AG10803 (cell line): Measurements from ENCODE around the gene ZDHHC13.
A peak's percentile ranks its signal among the peaks of the same experiment; 100 is the strongest.

ENCODE experiments used
- DNase-seq: peaks from one replicate; pipeline ENCODE4 v3.0.0; 2010; ENCODE audit warnings: low read depth
- H3K4me3 ChIP-seq: 2 replicates; pipeline ENCODE4 v1.5.1; 2011; ENCODE audit warnings: mild to moderate bottlenecking, low read length, control low read depth
- TF ChIP-seq, protein P1 (sequence below): conservative IDR thresholded peaks from 2 replicates; pipeline ENCODE4 v1.5.1; 2011; ENCODE audit warnings: mild to moderate bottlenecking, low read length, control low read depth, inconsistent platforms

Gene ZDHHC13

DNA sequence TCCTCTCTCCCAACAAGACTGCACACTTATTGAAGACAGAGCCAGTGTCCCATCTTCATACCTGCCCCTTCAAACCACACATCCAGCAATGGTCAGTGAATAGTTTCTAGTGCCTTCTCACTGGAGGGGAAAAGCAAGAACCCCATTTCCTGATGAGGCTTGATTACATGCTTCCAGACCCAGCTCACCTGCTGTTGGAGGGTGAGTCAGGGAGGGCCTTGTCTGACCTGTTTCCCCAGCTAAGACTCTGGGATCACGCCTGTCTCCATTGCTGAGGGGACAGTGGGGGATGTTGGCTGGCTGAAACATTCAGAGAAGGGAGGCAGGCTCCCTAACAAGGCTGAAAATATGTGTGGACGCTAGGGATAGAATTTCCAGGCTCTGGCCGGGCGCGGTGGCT lies 27.5 kb upstream of the ZDHHC13 start:
- DNase-seq, result no peak
- TF ChIP-seq, protein P1, sequence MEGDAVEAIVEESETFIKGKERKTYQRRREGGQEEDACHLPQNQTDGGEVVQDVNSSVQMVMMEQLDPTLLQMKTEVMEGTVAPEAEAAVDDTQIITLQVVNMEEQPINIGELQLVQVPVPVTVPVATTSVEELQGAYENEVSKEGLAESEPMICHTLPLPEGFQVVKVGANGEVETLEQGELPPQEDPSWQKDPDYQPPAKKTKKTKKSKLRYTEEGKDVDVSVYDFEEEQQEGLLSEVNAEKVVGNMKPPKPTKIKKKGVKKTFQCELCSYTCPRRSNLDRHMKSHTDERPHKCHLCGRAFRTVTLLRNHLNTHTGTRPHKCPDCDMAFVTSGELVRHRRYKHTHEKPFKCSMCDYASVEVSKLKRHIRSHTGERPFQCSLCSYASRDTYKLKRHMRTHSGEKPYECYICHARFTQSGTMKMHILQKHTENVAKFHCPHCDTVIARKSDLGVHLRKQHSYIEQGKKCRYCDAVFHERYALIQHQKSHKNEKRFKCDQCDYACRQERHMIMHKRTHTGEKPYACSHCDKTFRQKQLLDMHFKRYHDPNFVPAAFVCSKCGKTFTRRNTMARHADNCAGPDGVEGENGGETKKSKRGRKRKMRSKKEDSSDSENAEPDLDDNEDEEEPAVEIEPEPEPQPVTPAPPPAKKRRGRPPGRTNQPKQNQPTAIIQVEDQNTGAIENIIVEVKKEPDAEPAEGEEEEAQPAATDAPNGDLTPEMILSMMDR, result no peak
- no peak overlapping the region for H3K4me3 ChIP-seq

DNA sequence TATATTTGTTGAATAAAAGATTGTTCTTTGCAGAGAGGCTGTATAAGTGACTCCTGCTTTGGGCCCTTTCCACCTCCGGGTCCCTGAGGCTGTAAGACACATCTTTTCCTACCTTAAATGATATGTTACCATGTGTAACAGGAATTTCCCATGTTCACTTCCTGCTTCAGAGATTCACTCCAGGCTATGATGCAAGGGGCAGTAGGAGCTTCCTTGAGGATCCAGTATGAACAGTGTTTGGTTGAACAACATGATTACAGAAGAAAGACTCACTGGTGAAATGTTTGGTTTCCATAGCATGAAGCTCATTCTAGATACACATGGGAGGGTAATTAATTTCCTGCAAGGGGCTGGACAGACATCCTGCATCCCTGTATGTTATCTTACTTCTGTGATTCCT lies 25.6 kb upstream of the ZDHHC13 start:
- TF ChIP-seq, protein P1, result no peak
- H3K4me3 ChIP-seq, result no peak overlapping the region
- DNase-seq, result peak; percentile 12

DNA sequence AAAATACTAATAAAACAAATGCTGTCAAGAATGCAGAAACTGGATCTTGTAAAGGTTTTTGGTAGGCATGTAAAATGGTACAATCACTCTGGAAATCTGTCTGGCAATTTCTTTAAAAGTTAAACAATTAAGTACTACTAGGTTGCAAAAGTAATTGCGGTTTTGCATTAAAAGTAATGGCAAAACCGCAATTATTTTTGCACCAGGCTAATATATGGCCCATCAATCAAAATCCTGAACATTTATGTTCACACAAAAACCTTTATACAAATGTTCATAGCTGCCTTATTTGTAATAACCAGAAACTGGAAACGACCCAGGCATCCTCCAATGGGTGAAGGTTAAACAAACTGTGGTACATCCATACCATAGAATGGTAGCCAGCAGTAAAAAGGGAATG lies 24.6 kb upstream of the ZDHHC13 start:
- DNase-seq, result no peak
- TF ChIP-seq, protein P1, result no peak
- H3K4me3 ChIP-seq, result no peak overlapping the region

DNA sequence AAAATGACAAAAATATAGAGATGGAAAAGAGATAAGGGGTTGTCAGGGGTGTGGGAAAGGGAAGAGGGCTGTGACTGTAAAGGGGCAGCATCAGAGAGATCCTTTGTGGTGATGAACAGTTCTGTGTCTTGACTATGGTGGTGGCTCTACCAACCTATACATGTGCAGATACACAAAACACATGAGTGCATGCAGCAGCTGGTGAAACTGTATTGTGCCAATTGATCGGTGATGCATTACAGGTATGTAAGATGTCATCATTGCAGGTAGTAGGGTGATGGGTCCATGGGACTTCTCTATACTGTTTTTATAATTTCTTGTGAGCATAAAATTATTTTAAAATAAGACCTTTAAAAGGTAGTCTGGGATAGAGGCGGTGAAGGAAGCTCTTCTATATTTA lies 24.1 kb upstream of the ZDHHC13 start:
- TF ChIP-seq, protein P1, result no peak

DNA sequence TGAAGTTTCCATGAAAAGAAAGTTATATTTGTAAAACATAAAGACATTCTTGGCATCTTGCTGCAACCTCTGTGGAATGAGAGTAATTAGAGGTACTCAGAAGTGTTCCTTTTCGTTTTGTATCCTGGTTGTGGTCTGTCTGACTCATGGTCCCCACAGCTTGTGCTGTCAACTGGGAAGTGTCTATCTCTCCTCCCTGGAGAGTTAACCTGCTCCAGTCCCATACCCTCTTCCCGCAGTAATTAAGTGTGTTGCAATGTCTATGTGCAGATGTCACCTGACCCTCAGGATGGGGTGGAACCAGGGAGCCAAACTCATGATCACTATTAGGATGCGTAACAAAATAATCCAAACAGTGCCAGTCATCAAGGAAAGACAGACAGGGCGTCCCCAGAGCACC lies 23.0 kb upstream of the ZDHHC13 start:
- DNase-seq, result peak; percentile 62
- TF ChIP-seq, protein P1, result no peak
- H3K4me3 ChIP-seq, result no peak overlapping the region

More for the DNA sequence above, 24.1 kb upstream of the ZDHHC13 start:
- no peak for DNase-seq
- H3K4me3 ChIP-seq, result no peak overlapping the region

DNA sequence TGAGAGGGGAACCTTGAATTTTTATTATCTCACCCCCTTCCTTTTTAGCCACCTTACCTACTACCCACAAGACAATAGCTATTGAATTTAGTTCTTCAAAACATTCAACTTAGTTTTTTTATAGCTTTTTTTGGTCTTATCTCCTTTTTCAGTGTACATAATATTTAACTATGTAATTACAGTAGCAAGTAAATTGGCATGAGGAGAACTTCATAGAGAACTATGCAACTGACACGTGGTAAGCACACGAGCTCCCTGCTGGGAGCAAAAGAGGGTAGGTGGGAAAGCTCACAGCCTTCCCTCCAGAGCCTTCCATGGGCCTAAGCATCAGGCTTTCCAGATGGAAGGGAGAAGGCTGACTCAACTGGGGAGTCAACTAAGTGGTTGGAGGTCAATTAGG lies 22.1 kb upstream of the ZDHHC13 start:
- DNase-seq, result no peak
- TF ChIP-seq, protein P1, result no peak
- no peak overlapping the region for H3K4me3 ChIP-seq

DNA sequence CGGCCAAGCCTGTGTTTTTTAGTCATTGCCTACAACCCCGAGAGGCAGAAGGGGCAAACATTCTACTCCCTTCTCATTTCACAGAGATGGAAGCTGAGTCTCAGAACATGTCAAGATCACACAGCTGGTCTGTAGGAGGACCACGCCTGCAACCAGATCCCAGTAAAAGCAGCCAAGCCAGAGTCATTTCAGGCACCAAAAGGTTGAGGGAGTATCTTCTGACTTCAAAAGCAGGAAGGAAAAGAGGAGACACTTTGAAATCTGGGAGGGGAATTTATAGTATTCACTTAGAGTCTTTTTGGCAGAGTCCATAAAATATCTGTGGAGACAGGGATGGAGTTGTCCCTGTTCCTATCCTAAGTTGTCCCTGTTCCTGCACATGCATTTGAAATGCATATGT lies 17.9 kb upstream of the ZDHHC13 start:
- DNase-seq, result no peak
- no peak overlapping the region for H3K4me3 ChIP-seq
- TF ChIP-seq, protein P1, result no peak
